GM18507 (cell line): ENCODE data around the gene RBFOX2.
"Not testable (repeated sequence)": the region's sequence is repeated elsewhere in the genome, so short reads cannot be mapped to it uniquely, and the experiment has no call there.

ENCODE experiments used
- DNase-seq: peaks from one replicate; pipeline ENCODE4 v3.0.0; 2011; ENCODE audit warnings: low read depth; ENCODE audit not compliant: insufficient read length; ENCODE audit errors: extremely low spot score
- FAIRE-seq: peaks from 2 replicates; lab custom pipeline; 2011; peaks lifted over from hg19 to GRCh38; lab: Jason Lieb, UNC

The RBFOX2 gene

DNA sequence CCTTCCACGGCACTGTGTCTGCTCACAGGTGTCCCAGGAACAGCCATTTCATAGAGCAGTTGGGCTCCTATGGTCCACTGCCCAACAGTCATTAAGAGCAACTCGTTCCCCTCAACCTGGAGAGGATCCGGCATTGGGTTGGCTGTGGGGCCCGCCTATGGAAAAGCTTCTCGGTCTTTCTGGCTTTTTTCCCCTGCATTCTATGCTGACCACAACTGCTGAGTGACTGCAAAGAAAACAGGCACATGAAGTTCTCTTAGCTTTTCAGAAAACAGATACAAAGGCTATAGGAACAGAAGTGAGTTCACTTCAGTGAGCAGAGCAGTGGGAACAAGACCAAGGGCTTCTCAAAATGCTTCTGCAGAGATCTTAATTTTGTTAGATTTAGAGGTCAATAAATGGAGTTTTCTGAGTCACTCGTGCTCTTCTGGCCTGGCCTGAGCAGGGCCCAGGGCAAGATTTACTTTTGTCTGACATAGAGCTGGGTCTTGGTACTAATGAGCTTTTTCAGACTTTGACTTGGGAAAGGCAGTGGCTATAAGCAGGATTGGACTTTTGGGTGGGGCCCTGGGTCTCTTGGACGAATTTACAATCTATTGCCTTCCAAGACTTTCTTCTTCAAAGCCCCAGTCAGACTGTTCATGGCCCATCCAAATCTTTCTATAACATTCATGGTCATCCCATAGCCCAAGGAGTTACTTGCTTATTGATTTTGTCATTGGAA is 324.6 kb downstream of the RBFOX2 start:
- DNase-seq (no peak), FAIRE-seq (no peak)

GRCh38 chr22:35699852-35700251 is 328.8 kb downstream of the RBFOX2 start:
- DNase-seq, FAIRE-seq: not testable (repeated sequence)

- DNase-seq, result no peak
- no peak for FAIRE-seq
Observed at GRCh38 chr22:35697142-35697541, 331.5 kb downstream of the RBFOX2 start.

- no peak for FAIRE-seq
- no peak for DNase-seq
Observed at GRCh38 chr22:35695202-35695601, 333.4 kb downstream of the RBFOX2 start.

DNA sequence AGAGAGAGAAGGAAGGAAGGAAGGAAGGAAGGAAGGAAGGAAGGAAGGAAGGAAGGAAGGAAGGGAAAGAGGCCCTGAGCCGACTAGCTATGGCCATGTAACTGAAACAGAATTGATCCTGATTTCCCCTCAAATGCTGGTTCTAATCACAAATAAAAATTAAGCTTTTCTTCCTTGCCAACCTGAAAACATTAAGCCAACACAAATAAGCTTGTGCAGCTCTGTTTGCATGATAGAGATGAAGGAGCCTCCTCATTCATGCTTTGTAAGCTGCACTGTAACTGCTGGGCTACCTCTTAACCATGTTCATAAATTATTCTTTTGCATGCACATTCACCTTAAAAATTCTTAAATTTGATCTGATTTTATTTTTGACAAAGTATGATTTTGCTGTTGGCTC is 338.6 kb downstream of the RBFOX2 start:
- DNase-seq (no peak), FAIRE-seq (no peak)

DNA sequence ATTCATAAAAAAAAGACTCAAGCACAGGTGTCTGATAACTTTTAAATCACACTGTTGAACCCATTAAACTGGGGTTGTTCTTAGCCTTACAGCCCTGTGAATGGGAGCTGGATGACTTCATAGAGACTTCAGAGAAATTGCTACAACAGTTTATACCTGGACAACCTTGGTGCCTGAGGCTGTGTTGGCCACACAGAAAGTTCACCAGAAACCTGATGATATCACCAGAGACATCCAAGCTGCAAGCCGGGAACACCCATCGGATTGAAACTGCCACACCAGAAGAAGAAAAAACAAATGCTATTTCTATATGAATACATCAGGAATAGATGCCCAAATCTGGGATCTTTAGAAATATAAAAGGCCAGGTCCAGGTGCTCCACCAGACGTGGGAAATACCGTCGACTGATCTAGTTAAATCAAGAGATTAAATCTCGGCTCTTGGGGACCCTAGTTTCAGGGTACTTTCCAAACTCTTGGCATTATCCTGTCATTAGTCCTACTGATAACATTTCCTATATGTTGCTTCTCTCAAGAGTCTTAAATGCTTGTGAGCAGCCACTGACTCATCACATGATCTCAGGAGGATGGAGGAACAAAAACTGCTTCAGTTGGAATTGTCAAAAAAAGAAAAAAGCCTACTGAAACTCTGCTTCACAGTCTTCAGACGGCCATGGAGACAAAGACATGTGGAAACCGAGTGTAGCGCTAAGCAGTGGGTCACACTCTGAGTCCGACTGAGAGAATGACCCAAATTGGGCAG is 339.5 kb downstream of the RBFOX2 start:
- no peak for FAIRE-seq
- no peak for DNase-seq
